ENCODE measurements around the gene IQCF5.
"Not testable (repeated sequence)": the region's sequence is repeated elsewhere in the genome, so short reads cannot be mapped to it uniquely, and the experiment has no call there.

IQCF5 gene

DNA sequence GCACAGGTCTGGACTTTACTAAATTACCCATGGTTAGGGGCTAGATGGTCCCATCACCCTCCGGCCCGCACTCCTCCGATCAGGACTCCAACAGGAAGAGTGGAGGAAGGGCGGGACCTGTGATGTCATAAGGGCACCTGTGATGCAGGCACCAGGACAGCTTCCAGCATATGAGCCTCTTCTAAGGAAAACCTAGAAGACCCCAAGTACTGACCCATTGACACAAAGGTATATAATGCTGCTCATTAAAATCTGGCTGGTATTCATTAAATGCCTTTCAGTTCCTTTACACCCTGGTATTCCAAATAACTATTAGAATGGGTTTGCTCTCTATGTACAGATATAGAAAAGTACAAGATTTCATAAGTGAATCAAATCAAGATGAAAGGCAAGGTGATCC is at the start of gene IQCF5:
Gene IQCF5 (minus strand): TSS at position 101 of the 400 bp plus-strand sequence. CDS start 70 bp downstream, at position 31.
- FAIRE-seq = no peak

DNA sequence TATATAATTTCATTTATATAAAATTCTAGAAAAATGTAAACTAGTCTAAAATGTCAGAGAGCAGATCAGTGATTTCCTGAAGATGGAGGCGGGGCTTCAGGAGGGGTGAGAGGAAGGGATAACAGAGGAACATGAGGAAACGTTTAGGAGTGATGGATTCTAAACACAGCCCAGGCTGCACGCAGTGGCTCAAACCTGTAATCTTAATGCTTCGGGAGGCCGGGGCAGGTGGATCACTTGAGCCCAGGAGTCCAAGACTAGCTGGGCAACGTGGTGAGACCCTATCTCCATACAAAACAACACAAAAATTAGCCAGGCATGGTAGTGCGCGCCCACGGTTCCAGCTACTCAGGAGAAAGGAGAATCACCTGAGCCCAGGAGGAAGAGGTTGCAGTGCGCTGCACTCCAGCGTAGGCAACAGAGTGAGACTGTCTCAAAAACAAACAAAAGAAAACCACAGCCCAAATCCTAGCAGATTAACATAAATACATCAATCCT is 45.7 kb upstream of the IQCF5 start:
- no peak for FAIRE-seq

- no peak for FAIRE-seq
Measured at GRCh38 chr3:51916418-51916817, 41.0 kb upstream of the IQCF5 start.

- no peak for FAIRE-seq
Measured at GRCh38 chr3:51908026-51908425, 32.6 kb upstream of the IQCF5 start.

GRCh38 chr3:51904034-51904823 is 28.8 kb upstream of the IQCF5 start:
- FAIRE-seq = no peak

- not testable (repeated sequence) for FAIRE-seq
Measured at GRCh38 chr3:51902361-51902760, 27.0 kb upstream of the IQCF5 start.

- not testable (repeated sequence) for FAIRE-seq
Measured at GRCh38 chr3:51900043-51900442, 24.6 kb upstream of the IQCF5 start.

- FAIRE-seq = no peak
Measured at GRCh38 chr3:51897391-51897790, 22.0 kb upstream of the IQCF5 start.

GRCh38 chr3:51896607-51897305 is 21.4 kb upstream of the IQCF5 start:
- FAIRE-seq = no peak

- no peak for FAIRE-seq
Measured at GRCh38 chr3:51894939-51895338, 19.5 kb upstream of the IQCF5 start.

DNA sequence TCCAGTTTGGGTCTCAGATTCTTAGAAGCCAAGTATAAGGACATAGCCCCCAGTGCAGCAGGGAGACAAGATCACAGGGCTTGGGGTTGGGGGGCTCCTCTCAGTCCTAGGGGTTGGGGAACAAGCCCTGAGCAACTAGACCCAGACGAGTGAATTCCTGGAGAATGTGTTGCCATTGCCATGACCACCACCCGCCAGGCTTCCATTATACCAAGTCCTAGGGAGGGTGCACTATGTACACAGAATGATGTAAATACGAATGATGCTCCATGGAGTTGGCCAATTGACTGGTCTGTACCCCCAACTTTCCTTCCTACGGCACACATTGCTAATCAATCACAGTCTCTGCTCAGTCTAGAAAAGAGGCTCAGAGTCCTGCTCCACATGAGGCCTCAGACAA is 19.0 kb upstream of the IQCF5 start:
- FAIRE-seq = no peak

- no peak for FAIRE-seq
Measured at GRCh38 chr3:51891242-51892039, 16.0 kb upstream of the IQCF5 start.

DNA sequence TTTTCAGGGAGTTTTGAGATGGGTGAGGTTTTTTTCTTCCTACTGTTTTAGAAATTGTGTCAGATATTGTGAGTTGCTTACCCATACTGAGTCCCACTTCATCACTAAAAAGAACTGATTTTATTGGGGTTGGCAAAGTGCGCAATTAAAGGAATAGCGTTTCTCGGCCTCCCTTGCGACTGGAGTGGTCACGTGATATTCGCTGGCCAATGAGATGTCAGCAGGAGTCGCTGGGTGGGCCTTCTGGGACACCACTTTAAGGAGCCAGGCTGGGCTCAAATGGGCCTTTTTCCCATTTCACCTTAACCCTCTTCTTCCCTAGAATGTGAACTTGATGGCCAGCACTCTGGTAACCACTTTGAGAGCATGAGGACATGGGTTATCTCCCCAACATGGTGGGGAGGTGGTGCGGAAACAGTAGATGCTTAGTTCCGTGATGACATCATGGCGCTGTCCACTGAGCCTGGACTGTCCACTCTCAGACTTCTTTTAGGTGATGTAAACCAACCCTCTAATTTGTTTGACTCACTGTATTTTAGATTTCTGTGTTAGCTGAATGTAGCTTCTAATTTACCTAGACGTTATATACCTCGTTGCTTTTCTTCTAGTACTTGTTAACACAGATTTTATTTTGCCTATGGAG is 13.2 kb upstream of the IQCF5 start:
- FAIRE-seq = no peak

DNA sequence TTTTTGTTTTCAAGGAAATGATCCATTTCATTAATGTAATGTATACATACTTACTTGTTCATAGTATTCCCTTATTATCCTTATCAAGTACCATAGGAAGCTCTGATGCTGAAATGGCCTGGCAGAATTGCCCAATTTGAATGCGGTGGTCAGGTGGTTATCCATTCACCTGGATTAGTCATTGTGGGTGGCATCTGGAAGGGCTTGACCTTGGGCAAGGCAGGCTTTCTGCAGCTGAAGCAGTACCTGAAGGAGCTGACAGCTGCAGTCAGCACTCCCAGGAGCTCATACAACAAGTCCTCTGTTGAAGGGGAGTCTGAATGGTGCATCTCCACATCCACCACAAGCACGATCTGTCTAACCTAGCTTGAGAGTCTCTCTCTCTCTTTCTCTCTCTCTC is 12.2 kb upstream of the IQCF5 start:
- no peak for FAIRE-seq

- FAIRE-seq = no peak
Measured at GRCh38 chr3:51886447-51886846, 11.0 kb upstream of the IQCF5 start.

DNA sequence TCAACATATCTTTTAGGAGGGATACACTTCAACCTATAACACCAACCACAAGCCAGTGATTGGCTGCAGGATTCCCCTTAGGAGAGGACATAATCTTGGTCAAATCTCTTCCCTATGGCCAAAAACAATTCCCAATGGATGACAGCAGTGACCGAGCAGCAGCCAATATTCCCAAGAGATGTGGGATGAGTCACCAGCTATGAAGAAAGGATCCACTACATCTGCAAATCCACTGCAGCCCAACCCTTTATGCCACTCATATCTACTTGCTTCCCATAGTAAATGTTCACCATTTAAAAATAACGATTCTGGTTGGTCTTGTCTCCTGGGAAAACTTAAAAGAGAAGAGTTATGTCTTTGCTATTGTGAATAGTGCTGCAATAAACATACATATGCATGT is 4.5 kb upstream of the IQCF5 start:
- no peak for FAIRE-seq

DNA sequence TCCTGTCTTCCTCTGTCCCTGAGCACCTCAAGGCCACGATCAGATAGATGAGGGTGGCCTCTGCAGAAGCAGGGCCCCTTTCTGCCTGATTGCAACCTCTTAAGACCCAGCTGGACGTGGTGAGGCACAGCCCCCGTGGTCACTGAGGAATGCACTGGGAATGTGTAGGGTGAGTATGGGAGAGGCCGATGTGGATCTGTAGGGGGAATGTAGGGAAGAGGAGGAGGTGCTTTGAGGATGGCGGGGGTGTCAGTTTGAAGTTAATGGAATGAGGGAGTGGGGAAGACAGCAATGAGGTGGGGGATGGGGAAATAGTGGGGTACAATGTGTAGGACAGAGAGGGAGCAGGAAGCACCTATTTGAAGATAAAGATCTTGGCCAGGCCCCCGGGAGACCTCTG is 785 bp upstream of the IQCF5 start:
- no peak for FAIRE-seq

- no peak for FAIRE-seq
Measured at GRCh38 chr3:51874889-51875288, 512 bp downstream of the IQCF5 start.

DNA sequence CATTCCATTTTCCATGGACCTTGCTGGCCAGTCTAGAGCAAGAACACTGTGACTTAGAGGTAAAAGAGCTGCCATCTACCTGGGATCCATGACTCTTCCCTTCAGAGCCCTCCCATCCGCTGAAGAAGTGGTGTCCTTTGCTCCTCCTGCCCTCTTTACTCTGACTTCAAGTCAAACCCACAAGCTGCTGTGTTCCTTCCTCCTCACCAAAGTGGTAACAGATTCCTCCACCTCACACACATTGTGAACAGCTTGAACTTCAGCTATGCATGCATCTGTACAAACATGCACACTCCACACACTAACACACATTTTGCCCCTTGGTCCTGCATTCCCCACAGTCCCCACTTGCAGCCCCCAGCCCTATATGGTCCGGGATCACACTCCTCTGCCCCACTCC is 990 bp downstream of the IQCF5 start:
- FAIRE-seq = no peak

GRCh38 chr3:51873876-51874275 is 1.5 kb downstream of the IQCF5 start:
- FAIRE-seq = no peak

DNA sequence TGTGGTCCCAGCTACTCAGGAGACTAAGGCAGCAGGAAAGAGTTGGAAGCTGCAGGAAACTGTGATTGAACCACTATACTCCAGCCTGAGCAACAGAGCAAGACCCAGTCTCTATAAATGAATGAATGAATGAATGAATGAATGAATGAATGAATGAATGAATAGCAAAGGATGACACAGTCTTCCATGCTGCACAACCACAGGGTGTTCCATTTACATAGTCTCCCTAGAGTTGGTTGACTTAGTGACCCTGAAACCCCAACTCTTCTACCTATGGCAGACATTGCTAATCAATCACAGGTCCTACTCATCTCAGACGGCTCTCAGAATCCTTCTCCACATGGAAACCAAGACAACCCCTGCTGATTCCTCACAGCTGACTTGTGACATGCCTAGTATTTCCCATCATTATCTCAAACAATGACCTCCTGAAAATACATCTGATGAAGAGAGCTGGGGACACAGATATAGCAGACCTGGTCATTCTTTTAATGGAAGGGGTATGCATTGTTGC is 2.1 kb downstream of the IQCF5 start:
- no peak for FAIRE-seq

- FAIRE-seq = no peak
Measured at GRCh38 chr3:51869304-51869703, 6.1 kb downstream of the IQCF5 start.

DNA sequence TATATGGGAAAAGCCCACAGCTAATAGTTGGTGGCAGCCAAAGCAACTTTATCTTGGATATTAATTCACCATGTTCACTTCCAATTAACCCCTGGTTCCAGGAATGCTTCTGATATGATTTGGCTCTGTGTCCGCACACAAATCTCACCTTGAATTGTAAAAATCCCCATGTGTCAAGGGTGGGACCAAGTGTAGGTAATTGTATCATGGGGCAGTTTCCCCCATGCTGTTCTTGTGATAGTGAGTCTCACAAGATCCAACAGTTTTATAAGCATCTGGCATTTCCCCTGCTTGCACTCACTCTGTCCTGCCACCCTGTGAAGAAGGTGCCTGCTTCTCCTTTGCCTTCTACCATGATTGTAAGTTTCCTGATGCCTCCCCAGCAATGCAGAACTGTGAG is 6.5 kb downstream of the IQCF5 start:
- not testable (repeated sequence) for FAIRE-seq
